Effector memory CD4-positive, alpha-beta T cell (primary cell): ENCODE results near the gene NDUFAF5.
"Not testable (repeated sequence)": the region's sequence is repeated elsewhere in the genome, so short reads cannot be mapped to it uniquely, and the experiment has no call there.

ENCODE experiments used
- DNase-seq, 3 donors: peaks; one replicate each; pipeline ENCODE4 v3.0.0-alpha.2; 2020
- H3K27ac ChIP-seq: 2 replicates; pipeline ENCODE4 v1.7.0; 2013; ENCODE audit warnings: mild to moderate bottlenecking, low read length, moderate library complexity; ENCODE audit not compliant: insufficient read depth, poor library complexity, severe bottlenecking
- H3K27me3 ChIP-seq: replicated peaks from 2 replicates; pipeline ENCODE4 v1.7.0; 2013; ENCODE audit warnings: mild to moderate bottlenecking, low read length; ENCODE audit not compliant: insufficient read depth, control insufficient read depth, poor library complexity, severe bottlenecking
- H3K36me3 ChIP-seq: 2 replicates; pipeline ENCODE4 v1.7.0; 2013; ENCODE audit warnings: mild to moderate bottlenecking, low read length, moderate library complexity; ENCODE audit not compliant: control insufficient read depth, insufficient read depth
- H3K4me1 ChIP-seq: 2 replicates; pipeline ENCODE4 v1.7.0; 2013; ENCODE audit warnings: low read length, mild to moderate bottlenecking; ENCODE audit not compliant: control insufficient read depth, insufficient read depth, poor library complexity, severe bottlenecking
- H3K4me3 ChIP-seq: 2 replicates; pipeline ENCODE4 v1.7.0; 2013; ENCODE audit warnings: low read length, low read depth, mild to moderate bottlenecking; ENCODE audit not compliant: insufficient read depth, poor library complexity, severe bottlenecking
- H3K9me3 ChIP-seq: 2 replicates; pipeline ENCODE4 v1.7.0; 2013; ENCODE audit warnings: mild to moderate bottlenecking, low read length, moderate library complexity; ENCODE audit not compliant: control insufficient read depth

The NDUFAF5 gene

DNA sequence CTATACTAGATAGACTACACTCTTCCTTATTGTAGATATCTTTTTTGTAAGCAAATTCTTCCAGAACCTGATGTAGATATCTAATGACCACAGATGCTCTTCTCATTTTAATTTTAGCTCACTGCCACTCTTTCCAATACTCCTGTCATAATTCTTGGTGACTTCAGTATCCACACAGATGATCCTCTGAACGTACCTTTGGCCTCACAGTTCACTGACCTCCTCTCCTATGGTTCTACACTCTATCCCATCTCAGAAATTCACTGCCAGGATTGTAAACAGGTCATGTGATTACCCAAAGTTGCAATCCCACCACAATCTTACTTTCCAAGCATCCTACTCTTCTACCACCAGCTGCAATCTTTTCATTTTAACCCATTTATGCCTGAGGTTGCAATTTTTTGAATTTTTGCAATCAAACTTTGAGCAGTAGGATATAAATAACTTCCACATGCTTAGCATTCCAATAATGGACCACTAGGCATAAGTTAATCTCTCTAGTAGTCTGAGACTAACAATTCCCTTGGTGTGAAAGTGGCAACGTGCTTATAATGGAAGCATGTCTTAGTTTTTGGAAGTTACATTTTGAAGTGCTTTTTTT is 31.3 kb upstream of the NDUFAF5 start:
- Histone ChIP-seq H3K4me1 (no peaks in the 10 kb centered on the region), H3K36me3 (peaks cover 37% of the 10 kb centered on the region), H3K4me3 (no peak overlapping the region), H3K27ac (no peak overlapping the region), H3K27me3 (no peaks in the 10 kb centered on the region), H3K9me3 (no peaks in the 10 kb centered on the region)
- no peak for DNase-seq

DNA sequence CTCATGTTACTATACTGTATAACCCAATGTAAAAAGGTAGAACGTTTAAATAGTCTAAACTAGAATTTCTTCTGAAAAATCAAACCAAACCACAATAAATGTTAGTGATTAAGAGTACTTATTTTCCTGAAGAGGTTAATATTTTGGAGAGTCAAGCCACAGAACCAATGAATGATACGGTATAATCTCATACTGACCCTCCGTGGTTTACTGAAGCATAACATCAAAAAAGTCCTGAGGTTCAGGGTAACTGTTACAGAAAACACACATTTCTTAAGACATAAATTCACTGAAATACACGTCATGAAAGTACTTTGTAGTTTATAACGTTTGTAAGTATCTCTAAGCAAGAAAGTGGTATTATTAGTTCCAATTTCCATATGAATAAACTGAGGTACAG is 29.0 kb upstream of the NDUFAF5 start:
- no peaks in the 10 kb centered on the region for H3K9me3 ChIP-seq
- no peak for DNase-seq
- H3K36me3 ChIP-seq: peaks cover 49% of the 10 kb centered on the region
- no peak overlapping the region for H3K27ac ChIP-seq
- H3K4me3 ChIP-seq: no peak overlapping the region
- no peaks in the 10 kb centered on the region for H3K27me3 ChIP-seq
- no peaks in the 10 kb centered on the region for H3K4me1 ChIP-seq

DNA sequence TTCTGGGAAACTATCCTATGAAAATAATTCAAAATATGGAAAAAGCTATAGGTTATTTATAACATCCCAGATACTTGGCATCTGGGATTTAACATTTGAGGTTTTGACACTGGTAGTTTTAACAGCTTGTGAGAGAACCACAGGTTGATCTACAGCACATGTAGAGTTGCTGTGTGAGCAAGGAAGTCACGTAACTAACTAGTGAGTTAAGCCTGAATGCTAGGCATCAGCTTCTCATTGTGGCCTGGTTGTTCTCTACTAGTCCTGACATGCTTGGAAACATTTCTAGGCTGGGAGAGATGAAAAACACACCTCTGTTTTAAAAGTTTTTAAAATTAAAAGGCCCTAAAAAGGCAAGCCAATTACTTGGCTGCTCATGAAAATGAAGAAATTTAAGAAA is 28.3 kb upstream of the NDUFAF5 start:
- H3K36me3 ChIP-seq: peaks cover 49% of the 10 kb centered on the region

DNA sequence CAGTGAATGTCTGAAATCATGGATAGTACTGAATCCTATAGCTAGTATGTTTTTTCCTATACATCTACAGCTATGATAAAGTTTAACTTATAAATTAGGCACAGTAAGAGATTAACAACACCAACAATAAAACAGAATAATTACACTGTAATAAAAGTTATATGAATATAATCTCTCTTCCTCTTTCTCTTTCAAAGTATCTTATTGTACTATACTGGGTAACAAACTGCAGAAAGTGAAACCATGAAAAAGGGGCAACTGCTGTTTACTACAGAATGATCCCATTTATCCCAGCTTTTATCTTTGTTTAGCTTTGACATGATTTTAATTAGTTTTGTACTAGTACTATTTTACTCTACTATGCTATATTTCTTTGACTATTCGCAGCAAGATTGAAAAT is 25.9 kb upstream of the NDUFAF5 start:
- Histone ChIP-seq H3K4me3 (no peak overlapping the region), H3K4me1 (no peaks in the 10 kb centered on the region), H3K36me3 (peaks cover 49% of the 10 kb centered on the region), H3K9me3 (no peaks in the 10 kb centered on the region), H3K27me3 (no peaks in the 10 kb centered on the region), H3K27ac (no peak overlapping the region)
- no peak for DNase-seq

More for the DNA sequence above, 28.3 kb upstream of the NDUFAF5 start:
- DNase-seq: no peak
- no peaks in the 10 kb centered on the region for H3K9me3 ChIP-seq
- H3K27me3 ChIP-seq: no peaks in the 10 kb centered on the region
- no peak overlapping the region for H3K27ac ChIP-seq
- no peaks in the 10 kb centered on the region for H3K4me1 ChIP-seq
- H3K4me3 ChIP-seq: no peak overlapping the region

DNA sequence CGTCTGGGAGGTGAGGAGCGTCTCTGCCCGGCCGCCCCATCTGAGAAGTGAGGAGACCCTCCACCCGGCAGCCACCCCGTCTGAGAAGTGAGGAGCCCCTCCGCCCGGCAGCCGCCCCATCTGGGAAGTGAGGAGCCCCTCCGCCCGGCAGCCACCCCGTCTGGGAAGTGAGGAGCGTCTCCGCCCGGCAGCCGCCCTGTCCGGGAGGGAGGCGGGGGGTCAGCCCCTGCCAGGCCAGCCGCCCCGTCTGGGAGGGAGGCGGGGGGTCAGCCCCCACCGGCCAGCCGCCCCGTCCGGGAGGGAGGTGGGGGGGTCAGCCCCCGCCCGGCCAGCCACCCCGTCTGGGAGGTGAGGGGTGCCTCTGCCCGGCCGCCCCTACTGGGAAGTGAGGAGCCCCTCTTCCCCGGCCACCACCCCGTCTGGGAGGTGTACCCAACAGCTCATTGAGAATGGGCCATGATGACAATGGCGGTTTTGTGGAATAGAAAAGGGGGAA is 24.3 kb upstream of the NDUFAF5 start:
- not testable (repeated sequence) for H3K27ac ChIP-seq, H3K4me1 ChIP-seq, H3K4me3 ChIP-seq, H3K9me3 ChIP-seq, DNase-seq, H3K27me3 ChIP-seq
- H3K36me3 ChIP-seq: peaks cover 53% of the 10 kb centered on the region

DNA sequence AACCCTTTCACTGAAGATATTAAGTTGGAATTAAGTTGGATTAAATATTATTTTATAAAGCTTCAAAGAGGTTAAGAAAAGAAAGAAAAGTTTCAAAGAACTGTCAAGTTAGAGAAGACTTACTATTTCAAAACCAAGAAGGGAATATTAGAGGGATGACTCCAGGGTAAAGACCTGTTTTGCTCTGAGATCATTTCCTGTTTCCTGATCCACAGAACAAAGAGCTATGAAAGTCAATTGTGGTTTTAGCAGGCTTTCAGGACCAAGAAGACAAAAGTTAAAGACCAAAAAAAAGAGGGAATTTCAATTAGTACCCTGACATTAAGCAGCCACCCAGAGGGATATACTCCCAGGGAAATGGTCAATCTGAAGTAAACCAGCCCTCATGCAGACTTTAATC is 19.5 kb upstream of the NDUFAF5 start:
- Histone ChIP-seq H3K27me3 (no peaks in the 10 kb centered on the region), H3K4me3 (no peak overlapping the region), H3K27ac (no peak overlapping the region), H3K36me3 (peaks cover 58% of the 10 kb centered on the region), H3K4me1 (no peaks in the 10 kb centered on the region), H3K9me3 (no peaks in the 10 kb centered on the region)
- no peak for DNase-seq

DNA sequence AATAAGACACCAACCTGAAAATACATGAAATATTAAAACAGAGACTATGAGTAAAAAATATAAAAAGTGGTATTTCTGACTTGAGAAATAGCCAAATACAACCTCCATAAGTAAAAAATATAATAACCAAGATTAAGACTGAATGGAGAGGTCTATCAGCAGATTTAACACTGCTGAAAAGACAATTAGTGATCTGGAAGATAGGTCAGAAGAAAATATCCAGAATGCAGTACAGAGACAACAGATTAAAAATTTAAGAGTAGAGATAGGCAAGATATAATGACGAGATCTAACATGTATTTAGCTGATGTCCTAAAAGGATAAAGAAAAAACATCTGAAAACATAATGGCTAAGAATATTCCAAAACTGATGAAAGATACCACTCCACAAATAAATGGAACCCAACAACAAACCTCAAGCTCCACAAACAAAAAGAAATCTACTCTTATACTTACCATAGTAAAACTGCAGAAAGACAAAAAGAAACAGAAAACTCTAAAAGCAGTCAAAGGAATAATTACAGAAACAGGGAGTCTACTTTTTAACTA is 18.9 kb upstream of the NDUFAF5 start:
- H3K36me3 ChIP-seq: peaks cover 62% of the 10 kb centered on the region
- no peak overlapping the region for H3K27ac ChIP-seq

DNA sequence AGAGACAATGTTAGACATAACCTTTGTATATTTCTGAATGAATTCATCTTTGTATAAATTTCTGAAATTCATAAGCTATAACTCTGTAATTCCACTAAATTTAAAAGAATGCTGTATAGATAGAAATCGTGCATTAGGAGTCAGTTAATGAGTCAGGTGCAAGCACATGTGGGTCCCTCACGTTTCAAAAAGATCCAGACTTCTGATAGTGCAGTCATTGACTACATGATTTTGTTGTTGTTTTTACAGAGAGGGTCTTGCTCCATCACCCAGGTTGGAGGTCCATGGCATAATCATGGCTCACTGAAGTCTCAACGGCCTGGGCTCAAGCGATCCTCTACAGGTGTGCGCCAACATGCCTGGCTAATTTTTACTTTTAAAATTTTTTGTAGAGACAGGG is 14.7 kb upstream of the NDUFAF5 start:
- no peak for DNase-seq
- Histone ChIP-seq H3K9me3 (no peaks in the 10 kb centered on the region), H3K4me3 (no peak overlapping the region), H3K36me3 (peaks cover 54% of the 10 kb centered on the region), H3K4me1 (no peaks in the 10 kb centered on the region), H3K27ac (no peak overlapping the region), H3K27me3 (no peaks in the 10 kb centered on the region)

More for the DNA sequence above, 18.9 kb upstream of the NDUFAF5 start:
- Histone ChIP-seq H3K9me3 (no peaks in the 10 kb centered on the region), H3K27me3 (no peaks in the 10 kb centered on the region), H3K4me1 (no peaks in the 10 kb centered on the region), H3K4me3 (no peak overlapping the region)
- DNase-seq: no peak

DNA sequence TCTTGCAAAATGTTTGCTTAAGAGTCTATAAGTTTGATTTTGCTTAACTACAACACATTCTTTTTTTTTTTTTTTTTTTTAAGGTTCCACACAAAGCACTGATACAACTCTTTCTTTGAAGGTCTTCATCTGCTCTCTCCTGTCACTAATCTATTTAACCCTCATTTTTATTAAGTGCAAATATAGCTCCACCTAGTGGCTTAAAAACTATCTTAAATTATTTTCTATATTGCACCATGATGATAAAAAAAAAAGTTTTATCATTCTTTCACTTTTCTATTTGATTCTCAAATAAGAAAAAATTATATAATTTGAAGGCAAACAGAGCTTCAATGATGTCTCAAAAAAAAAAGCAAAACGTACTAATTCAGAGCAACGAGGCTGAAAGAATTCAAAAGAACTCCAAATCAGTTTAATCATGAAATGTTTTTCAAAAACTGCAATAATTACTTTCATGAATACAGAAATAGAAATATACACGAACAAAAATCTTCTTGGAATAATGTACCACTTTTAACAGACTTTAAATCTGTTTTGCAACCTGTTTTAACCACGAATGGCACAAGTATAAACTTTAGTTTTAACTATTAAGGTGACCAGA is 12.9 kb upstream of the NDUFAF5 start:
- no peaks in the 10 kb centered on the region for H3K4me1 ChIP-seq
- H3K4me3 ChIP-seq: no peak overlapping the region
- H3K9me3 ChIP-seq: no peaks in the 10 kb centered on the region
- no peak overlapping the region for H3K27ac ChIP-seq
- H3K27me3 ChIP-seq: no peaks in the 10 kb centered on the region
- H3K36me3 ChIP-seq: peaks cover 47% of the 10 kb centered on the region
- no peak for DNase-seq

DNA sequence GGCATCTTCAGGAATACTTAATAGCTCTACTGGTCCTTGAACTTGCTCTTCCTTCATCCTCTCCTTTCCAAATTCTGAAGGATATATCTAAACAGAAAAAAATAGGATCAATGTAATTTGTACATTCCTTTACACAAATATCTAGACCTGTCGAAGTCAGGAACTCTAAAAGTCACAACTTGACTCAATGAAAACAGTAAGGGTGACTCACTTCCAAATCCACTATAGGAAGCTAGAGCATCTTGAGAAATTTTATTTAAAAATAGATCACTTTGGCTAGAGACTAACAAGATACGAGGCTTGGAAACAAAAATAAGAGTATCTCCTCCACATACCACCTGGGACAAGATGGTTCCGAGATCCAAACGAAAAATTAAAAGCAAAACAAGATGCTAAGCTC is 12.3 kb upstream of the NDUFAF5 start:
- no peaks in the 10 kb centered on the region for H3K27me3 ChIP-seq
- H3K4me1 ChIP-seq: no peaks in the 10 kb centered on the region
- H3K4me3 ChIP-seq: no peak overlapping the region
- no peak overlapping the region for H3K27ac ChIP-seq
- H3K9me3 ChIP-seq: no peaks in the 10 kb centered on the region
- no peak for DNase-seq
- H3K36me3 ChIP-seq: peaks cover 45% of the 10 kb centered on the region
